Astrocyte of the cerebellum (primary cell): ENCODE data around the gene RUNDC1.

Source experiments
- DNase-seq: peaks from one replicate; pipeline ENCODE4 v3.0.0-alpha.2; 2011; ENCODE audit warnings: low read depth
- H3K4me3 ChIP-seq: 2 replicates; pipeline ENCODE4 v1.5.1; 2011; ENCODE audit warnings: mild to moderate bottlenecking, low read depth, low read length, moderate library complexity
- in situ Hi-C: cut with HindIII; loops from 2 replicates; pipeline ENCODE4 v1.10.0; 2017; ENCODE audit warnings: low sequenced_read_pairs
- TF ChIP-seq, protein P1 (sequence below): IDR thresholded peaks from 2 replicates; pipeline ENCODE4 v1.5.1; 2012; ENCODE audit warnings: low read length, low read depth, moderate library complexity, mild to moderate bottlenecking; ENCODE audit errors: missing control alignments

The RUNDC1 gene

DNA sequence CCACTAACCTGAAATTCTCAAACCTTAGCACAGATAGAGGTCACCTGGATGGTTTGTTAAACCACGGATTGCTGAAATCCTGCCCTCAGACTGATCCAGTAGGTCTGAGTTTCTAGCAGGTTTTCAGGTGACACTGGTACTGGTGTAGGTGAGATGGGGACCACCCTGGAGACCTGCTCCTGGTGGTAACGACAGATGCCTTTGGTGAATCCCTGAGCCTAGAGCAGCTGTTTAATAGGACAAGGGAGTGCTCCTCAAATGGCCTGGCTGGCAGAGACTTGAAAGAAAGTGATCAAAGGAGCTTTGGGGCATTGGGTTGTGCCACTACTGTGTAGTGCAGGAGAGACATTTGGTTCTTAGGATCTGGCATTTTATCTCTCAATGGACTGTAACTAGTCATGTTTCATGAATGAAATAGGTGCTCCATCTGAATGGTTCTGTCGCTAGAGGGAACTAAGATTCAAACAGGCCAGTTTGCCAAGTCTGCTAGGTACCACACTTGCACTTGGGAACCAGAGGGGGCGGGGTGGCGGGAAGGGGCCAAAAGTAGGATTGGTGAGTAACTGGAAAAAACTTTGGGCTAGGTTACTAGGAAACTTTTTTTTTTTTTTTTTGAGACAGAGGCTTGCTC, 23.3 kb downstream of the RUNDC1 start:
- no peak overlapping the region for H3K4me3 ChIP-seq
- in situ Hi-C loops = no loop called here
- DNase-seq = no peak
- TF ChIP-seq, protein P1, sequence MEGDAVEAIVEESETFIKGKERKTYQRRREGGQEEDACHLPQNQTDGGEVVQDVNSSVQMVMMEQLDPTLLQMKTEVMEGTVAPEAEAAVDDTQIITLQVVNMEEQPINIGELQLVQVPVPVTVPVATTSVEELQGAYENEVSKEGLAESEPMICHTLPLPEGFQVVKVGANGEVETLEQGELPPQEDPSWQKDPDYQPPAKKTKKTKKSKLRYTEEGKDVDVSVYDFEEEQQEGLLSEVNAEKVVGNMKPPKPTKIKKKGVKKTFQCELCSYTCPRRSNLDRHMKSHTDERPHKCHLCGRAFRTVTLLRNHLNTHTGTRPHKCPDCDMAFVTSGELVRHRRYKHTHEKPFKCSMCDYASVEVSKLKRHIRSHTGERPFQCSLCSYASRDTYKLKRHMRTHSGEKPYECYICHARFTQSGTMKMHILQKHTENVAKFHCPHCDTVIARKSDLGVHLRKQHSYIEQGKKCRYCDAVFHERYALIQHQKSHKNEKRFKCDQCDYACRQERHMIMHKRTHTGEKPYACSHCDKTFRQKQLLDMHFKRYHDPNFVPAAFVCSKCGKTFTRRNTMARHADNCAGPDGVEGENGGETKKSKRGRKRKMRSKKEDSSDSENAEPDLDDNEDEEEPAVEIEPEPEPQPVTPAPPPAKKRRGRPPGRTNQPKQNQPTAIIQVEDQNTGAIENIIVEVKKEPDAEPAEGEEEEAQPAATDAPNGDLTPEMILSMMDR = no peak

DNA sequence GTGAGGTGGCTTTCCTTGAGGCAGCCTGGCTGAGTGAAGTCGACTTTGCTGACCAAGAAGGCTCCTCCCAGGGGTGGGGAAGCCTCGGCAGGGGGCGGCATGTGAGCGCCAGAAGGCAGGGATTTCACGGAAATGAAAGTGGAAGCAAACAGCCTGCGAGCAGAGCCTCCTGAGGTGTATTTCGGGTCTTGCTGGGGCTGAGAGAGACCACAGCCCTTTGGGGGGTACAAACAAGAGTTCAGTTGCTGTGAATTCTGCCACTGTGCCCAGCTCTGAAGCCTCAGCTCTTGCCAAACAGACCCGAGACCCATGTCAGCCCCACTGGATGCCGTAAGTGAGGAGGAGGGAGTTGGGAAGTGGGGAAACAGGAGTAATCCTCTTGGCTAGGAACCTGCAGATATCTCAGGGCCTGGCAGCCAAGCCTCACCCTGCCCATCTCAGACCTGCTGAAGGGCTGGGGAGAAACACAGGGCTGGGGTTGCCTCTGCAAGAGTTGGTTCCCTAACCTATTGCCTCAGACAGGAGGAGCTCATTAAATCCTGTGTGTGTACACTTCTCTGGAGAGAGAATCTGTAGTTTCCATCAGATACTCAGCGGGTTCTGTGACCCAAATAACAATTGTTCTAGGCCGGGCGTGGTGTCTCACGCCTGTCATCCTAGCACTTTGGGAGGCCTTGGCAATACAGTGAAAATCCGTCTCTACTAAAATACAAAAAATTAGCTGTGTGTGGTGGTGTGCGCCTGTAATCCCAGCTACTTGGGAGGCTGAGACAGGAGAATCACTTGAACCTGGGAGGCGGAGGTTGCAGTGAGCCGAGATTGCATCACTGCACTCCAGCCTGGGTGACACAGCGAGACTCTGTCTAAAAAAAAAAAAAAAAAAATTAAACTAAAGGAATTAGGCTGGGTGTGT, 26.5 kb downstream of the RUNDC1 start, which contains the start of gene IFI35:
IFI35 (plus strand) TSS at position 146 of the 913 bp plus-strand sequence; CDS start at position 310, 164 bp downstream.
- DNase-seq = peak; percentile 62
- TF ChIP-seq, protein P1 = no peak
- in situ Hi-C loops = no loop called here
- peak within 1 kb of the TSS; percentile 73 for H3K4me3 ChIP-seq

DNA sequence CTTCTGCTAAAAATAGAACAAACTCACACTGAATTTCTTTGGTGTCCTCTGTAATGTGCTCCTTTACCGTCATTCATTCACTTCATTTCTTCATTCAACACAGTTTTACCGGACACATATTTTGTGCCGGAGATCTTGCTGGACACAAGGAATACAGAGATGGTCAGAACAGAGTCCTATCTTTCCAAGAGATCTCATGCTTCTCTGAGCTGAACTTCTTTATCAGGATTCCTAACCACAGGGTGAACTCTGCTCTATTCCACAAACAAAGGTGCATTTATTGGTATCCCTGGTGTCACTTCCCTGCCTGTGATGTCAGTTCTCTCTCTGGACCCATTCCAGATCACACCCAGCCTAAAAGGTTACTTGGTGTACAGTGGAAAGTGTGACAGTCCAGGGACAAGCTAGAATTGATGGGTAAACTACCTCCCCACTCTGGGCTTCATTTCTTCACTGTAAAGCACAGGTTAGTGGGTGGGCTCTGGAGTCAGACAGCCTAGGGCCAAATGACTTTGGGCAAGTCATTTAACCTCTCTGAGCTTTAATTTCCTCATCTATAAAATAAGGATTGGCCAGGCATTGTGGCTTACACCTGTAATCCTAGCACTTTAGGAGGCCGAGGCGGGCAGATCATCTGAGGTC, 30.4 kb downstream of the RUNDC1 start:
- TF ChIP-seq, protein P1 = no peak
- no peak overlapping the region for H3K4me3 ChIP-seq
- DNase-seq = no peak
- in situ Hi-C loops = no loop called here

- TF ChIP-seq, protein P1 = no peak
- no peak overlapping the region for H3K4me3 ChIP-seq
- in situ Hi-C loops = no loop called here
- DNase-seq = no peak
These were observed 31.5 kb downstream of the RUNDC1 start for GRCh38 chr17:43011728-43012472.

DNA sequence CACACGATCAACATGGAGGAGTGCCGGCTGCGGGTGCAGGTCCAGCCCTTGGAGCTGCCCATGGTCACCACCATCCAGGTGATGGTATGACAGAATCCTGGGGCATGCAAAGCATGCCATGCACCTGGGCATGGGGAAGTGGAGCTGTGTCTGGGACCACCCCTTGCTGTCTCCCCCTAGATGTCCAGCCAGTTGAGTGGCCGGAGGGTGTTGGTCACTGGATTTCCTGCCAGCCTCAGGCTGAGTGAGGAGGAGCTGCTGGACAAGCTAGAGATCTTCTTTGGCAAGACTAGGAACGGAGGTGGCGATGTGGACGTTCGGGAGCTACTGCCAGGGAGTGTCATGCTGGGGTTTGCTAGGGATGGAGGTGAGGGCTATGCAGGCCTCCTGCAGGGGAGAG, 32.9 kb downstream of the RUNDC1 start:
- no peak for DNase-seq
- no peak overlapping the region for H3K4me3 ChIP-seq
- TF ChIP-seq, protein P1 = no peak
- in situ Hi-C loops = no loop called here

DNA sequence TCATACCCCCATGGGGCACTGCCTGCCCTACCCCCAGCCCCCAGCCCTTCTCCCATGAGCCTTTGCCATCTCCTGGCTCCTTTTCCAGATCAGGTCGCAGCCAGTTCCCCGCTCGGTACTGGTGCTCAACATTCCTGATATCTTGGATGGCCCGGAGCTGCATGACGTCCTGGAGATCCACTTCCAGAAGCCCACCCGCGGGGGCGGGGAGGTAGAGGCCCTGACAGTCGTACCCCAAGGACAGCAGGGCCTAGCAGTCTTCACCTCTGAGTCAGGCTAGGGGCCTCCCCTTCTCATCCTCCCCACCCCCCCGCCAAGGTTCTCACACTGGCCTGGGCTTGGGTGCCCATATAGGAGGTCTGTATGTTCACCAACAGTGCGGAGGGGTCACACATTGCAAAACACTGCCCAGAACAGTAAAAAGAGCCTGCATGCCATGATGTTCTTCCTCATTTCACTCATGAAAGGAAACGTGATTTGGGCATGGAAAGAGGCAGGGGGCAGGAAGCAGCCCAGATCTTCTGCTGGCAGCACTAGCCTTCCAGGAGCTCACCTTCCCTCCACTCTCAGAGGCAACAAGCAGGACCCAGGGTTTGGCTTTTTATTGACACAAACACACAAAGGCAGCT, 33.8 kb downstream of the RUNDC1 start:
- in situ Hi-C loops = no loop called here
- DNase-seq = no peak
- H3K4me3 ChIP-seq = no peak overlapping the region
- TF ChIP-seq, protein P1 = no peak
